GM21529 (cell line): ENCODE data around the gene RNF146.
"Not testable (repeated sequence)": the region's sequence is repeated elsewhere in the genome, so short reads cannot be mapped to it uniquely, and the experiment has no call there.

Experiments used
- ATAC-seq: cut with Tn5 transposase; IDR thresholded peaks from one replicate; pipeline ENCODE4 v1.9.1; 2021; ENCODE audit not compliant: unreplicated experiment

The RNF146 gene

DNA sequence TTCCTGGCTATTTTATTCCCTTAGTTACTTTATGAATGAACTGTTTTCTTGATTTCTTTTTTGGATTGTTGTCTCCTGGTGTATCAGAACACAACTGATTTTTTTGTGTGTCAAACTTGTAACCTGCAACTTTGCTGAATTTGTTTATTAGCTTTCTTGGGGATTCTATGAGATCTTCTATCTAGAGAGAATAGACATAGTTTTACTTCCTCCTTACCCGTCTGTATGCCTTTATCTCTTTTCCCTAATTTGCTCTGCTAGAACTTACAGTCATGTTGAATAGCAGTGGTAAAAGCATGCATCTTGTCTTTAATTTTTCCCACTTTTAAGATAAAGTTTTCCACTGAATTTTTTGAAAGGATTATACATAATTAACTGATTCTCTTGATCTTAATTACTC lies 13.2 kb downstream of the RNF146 start:
- no peak for ATAC-seq

DNA sequence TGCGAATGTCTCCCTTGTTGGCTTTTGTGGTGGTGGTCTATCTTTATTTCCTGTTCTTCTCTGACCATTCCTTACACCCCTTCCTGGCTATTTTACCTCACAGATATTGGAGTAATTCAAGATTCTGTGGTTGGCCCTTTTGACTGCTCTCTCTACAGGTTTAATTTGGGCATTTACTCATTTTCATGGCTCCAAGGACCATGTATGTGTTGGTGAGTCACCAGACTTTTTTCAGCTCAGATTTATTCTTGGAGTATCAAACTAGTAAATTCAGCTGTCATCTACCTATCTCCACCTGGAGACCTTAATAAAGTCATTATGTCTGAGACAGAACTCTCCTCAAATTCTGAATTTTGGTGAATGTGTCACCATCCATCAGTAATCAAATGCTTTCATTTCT lies 15.5 kb downstream of the RNF146 start:
- no peak for ATAC-seq

DNA sequence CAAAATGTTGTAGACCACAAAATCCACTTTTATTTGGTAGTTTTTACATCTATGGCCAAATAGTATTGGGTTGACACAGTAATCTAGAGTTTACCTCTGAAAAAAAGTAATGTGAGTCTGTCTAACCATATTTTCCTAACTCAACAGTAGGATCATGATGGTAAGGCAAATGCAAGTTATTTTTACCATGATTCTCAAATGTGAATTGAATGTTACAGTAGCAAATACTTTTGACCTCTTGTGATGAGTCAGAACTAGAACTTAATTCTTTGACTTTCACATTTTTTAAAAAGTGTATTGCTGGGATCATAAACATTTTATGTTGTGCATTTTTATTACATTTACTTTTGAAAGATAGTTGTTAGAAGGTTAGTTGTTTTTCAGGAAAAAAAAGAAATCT lies 22.0 kb downstream of the RNF146 start:
- peak; percentile 25 for ATAC-seq

DNA sequence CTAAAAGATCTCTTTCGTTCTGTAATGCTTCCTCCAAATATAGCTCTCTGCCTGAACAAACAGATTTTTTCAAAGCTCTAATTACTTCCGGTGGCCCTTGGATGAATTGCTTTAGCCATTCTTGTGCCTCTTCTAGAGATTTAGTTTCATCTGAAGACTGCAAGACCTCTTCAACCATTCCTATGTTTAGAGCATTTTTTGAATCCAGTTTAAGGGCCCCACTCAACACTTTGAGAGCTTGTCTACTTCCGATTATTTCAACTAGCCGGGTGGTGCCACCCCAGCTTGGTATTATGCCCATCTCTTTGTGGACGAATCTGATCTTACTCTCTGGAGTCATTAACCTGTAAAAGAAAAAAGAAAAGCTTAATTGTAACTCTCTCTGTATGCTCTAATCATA lies 23.3 kb downstream of the RNF146 start:
- ATAC-seq = no peak

DNA sequence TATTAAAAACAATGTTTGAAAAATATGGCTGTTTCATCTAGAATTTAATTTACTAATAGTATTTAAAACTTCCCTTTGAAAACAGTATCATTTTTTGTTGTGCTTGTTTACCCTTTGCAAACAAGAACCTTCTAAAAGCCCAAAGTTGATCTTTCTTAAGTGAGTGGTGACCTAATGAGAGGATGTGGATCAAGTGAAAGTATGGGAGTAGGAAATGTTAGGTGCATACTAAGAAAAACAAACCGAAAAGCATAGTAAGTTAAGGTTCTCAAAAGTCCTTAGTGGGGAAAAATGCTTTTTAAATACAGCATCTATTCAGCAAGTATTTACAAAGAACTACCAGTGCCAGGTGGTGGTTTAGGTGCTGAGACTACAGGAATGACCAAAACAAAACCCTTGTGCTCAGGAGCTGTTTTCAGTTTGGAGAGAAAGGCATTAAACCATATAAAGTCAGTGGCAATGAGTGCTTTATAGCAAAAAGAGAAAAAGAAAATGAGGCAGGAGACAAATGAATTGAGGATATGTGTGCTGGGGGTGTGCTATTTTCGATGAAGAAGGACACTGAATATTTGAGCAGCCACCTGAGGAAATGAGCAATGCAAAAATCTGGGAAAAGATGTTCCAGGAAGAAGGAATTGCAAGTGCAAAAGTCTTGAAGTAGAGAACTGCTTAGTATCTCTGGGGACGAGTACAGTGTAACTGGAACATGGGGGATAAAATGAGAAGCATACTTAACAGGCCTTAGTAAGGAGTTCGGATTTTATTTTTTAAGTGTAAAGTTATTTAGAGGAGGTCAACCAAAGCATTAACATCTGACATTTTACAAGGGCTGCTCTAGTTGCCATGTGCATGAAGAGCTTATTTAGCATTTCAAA lies 24.0 kb downstream of the RNF146 start:
- peak; percentile 43 for ATAC-seq

DNA sequence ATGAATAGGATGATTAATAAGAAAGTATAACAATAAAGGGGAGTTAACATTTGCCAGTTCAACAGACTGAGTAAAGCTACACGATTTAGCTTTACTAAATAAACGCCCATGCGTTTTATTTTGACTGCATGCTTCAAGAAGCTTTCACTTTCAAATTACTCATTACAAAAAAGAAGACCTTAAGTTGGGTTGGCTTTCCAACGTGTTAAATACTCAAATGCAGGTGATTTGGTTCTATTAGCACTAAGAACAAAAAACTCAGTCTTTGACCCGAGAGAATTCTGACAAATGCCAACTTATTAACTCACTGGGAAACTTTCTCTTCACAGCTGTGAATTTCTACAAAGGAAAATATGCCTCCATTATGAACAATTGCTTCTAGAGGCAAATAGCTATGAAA lies 24.8 kb downstream of the RNF146 start:
- peak; percentile 87 for ATAC-seq

DNA sequence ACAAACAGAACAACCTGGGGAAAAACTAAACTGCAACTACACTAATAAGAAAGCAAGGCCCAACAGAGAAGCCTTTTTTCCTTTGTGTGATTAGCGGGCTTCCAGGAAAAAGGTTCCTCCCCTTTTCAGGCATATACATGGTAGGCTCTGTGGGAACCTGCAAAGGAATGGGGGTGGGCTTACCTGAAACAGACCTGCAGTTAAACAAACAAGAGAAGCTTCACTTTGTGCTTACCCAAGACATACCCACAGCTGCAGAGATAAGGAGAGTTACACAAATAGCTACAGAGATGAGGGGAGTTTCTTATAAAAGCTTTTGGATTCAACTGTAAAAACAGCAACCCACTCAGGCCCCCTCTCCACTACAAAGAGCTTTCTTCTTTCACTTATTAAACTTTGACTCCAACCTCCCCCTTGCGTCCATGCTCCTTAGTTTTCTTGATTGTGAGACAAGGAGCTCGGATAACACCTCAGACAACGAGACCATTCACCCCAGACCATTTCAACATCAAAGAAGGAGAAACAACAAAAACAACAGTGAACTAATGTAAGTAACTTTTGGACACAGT lies 30.9 kb downstream of the RNF146 start:
- ATAC-seq = no peak

DNA sequence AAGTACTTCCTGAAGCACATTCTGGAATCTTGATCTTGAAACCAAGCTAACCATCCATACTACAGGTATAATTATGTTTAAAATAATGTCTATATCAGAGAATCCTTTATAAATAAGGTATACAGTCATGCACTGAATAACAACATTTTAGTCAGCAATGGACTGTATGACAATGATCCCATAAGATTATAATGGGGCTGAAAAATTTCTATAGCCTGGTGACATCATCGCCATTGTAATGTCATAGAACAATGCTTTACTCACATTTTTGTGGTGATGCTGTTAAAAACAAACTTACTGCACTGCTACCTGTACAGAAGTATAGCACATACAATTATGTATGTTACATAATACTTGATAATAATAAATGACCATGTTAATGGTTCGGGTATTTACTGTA lies 31.8 kb downstream of the RNF146 start:
- ATAC-seq = no peak

DNA sequence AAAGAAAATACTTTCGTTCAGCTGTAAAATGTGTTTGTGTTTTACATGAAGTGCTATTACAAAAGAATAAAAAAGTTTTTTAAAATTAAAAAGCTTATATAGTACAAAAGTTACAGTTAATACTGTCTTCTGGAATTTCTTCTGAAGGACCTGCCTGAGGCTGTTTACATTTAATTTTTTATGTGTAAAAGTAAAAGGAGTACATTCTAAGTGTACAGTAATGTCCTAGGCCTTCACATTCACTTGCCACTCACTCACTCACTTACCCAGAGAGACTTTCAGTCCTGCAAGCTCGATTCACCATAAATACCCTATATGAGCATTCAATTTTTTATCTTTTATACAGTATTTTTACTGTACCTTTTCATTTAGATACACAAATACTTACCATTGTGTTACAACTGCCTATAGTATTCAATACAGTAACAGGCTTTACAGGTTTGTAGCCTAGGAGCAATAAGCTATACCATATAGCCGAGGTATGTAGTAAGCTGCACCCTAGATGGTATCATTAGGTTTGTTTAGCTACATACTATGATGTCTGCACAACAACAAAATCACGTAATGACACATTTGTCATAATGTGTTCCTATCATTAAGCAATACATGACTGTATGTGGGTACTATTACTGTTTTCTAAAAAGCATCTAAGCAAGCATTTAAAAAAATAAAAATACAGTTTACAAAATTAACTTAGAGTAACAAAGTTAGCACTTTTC lies 33.0 kb downstream of the RNF146 start:
- no peak for ATAC-seq

DNA sequence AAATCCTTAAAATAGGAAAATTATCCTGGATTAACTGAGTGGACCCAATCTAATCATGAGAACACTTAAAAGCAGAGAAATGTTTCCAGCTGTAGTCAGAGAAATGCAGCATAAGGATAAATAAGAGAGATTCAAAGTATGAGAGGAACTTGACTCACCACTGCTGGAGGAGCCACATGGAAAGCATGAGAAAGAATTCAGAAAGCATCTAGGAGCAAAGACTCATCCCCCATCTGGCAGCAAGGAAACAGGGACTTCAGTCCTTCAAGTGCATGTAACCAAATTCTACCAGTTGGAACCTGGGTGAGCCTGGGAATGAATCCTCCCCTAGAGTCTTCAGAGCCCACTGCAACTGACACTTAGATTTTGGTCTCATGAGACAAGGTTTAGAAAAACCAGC lies 33.7 kb downstream of the RNF146 start:
- no peak for ATAC-seq

DNA sequence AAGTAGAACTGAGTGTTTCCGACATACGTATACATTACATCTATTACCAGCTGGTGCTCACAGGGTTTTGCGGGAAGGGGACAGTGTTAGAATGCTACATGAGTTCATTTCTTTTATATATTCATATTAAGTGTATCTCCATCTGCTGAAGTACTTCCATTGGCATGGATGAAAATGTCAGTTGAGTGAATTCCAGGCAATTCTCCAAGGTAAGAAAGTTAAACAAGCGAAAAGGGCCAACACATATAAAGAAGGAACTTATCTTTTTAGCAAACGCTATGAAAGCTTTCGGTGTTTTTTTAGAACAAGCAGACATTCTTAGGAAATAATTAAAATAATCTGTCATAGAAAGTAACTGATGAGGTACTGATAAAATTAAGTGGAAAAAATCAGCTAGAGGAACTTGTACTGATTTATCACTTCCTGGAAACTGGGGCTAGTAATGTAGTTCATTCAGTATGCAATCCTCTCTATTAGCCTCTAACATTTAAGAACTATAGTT lies 34.6 kb downstream of the RNF146 start:
- ATAC-seq = no peak

DNA sequence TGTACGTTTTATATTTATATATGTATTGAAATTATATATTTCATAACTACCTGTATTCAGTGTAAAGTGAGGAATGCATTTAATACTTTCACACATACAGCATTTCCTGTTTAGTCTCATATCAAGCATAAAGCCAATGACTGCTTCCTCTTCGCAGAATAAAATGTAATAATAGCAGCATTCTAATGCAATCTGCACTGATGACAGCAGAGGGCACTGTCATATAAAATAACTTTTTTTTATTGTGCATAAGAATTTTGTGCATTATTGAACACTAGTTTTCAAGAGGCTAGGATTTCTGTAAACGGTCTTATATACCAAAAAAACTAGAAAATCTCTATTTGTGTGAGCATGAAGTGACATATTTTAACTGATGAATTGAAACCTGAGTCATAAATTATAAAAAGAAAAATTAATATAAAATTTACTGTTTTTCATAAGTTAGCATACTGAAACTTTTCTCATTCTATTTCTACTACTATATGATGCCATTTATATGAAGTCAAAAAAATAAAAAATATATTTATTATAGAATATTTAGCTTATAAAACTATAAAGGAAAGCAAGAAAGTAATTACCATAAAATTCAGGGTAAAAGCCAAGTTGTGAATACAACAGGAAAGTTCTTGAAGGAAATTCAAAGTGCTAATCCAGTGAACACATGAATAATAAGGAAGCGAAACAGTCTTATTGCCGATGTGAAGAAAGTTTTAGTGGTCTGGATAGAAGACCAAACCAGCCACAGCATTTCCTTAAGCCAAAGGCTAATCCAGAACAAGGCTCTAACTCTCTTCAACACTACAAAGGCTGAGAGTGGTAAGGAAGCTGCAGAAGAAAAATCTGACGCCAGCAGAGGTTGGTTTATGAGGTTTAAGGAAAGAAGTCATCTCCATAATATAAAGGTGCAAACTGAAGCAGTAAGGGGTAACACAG lies 36.3 kb downstream of the RNF146 start:
- ATAC-seq = peak; percentile 69

DNA sequence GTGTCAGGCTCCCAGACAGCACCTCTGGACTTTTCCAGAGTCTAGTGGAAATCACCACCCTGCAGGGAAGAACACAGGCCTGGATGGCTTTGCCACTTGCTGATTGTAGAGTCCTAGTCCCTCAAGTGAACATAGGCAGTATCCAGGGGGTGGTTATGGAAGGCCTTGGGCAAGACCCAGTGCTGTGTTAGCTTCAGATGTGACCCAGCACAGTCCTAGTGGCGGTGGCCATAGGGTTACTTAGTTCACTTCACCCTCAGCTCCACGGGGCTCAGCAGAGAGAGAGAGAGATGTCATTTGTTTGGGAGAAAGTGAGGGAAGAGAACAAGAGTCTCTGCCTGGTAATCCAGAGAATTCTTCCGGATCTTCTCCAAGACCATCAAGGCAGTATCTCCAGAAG lies 37.3 kb downstream of the RNF146 start:
- ATAC-seq = no peak

DNA sequence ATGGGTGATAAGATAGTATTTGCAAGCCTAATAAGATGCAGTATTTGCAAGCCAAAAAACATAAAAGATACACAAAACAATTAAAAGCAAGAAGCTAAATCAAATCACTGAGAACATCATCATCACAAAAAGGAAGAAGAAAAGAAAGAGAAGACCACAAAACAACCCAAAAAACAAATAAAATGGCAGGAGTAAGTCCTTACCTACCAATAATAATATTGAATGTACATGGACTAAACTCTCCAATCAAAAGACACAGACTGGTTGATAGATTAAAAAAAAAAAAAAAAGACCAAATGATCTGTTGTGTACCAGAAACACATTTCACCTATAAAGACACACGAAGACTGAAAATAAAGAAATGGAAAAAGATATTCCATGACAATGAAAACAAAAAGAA lies 39.1 kb downstream of the RNF146 start:
- ATAC-seq = no peak

DNA sequence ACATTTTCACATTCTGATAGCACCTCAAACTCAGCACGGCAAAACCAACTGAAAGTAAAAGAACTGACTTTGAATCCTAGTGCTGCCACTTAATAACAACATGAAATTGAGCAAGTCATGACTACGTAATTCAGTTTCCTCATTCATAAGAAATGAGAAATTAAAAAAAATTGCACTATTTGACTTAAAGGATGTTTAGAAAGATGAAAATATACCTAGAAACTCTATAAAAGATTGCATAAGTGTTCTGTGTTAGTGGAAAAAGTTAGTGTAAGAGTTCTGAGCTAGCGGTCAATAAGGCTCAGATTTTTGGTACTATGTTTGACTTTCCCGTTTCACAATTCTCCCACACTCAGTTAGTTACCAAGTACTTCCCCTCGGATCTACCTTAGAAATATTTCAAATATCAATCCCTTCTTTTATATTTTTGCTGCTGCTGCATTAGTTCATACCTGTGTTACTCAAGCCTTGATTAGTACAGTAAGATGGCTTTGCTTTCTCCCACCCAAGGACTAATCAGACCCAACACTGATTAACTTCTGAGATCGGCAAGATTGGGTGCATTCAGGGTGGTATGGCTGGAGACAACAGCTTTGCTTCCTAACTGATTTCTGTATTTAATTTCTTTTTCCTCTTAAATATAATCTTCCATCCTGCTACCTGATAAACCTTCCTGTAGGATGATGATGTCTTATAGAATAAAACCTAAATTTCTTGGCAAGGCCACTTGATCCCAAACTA lies 50.9 kb downstream of the RNF146 start:
- ATAC-seq = no peak

DNA sequence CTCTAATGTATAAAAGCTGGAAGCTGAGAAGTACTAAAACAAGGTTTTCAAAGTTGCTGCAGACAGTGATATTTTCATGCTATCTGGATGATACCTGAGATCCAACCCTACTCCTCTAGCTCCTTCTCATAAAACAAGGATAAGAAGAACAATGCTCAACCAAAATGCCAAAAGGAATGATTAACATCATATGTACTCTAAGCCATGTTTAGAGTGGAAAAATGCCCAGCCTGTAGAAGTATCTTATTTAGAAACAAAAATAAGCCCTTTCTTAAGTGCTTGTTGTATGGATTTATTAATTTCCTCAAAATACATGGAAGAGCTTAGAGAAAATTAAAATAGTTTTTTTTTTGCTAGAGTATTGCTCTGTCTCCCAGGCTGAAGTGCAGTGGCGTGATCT lies 53.0 kb downstream of the RNF146 start:
- ATAC-seq = no peak

DNA sequence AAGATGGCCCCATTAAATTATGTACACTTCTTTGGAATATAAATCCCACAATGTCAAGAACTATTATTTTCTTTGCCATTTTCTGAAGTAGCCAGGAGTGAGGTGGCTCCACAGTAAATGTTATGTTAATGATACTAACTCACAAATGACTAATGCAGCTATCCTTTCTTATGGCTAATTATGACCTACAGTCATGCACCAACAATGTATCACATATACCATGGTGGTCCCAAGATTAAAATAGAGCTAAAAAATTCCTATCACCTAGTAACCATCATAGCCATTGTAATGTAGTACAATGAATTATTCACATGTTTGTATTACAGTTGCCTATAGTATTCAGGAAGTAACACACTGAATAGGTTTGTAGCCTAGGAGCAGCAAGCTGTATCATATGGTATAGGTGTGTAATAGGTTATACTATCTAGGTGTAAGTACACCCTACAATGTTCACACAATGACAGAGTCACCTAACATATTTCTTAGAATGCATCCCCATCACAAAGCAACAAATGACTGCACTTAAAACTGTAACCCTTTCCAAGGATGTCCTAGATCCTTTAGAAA lies 61.5 kb downstream of the RNF146 start:
- no peak for ATAC-seq

DNA sequence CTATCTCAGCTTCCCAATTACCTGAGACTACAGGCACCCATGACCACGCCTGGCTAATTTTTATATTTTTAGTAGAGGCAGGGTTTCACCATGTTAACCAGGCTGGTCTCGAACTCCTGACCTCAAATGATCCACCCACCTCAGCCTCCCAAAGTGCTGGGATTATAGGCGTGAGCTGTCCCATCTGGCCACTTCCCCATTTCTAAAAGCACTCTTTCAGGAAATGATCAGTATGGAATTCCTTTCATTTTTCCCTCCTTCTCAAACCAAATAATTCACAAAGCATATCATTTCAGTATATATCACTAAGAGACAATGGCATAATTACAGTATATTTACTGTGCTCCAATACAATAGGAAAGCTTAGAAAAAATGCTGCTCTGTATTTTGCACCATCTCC lies 64.6 kb downstream of the RNF146 start:
- not testable (repeated sequence) for ATAC-seq

DNA sequence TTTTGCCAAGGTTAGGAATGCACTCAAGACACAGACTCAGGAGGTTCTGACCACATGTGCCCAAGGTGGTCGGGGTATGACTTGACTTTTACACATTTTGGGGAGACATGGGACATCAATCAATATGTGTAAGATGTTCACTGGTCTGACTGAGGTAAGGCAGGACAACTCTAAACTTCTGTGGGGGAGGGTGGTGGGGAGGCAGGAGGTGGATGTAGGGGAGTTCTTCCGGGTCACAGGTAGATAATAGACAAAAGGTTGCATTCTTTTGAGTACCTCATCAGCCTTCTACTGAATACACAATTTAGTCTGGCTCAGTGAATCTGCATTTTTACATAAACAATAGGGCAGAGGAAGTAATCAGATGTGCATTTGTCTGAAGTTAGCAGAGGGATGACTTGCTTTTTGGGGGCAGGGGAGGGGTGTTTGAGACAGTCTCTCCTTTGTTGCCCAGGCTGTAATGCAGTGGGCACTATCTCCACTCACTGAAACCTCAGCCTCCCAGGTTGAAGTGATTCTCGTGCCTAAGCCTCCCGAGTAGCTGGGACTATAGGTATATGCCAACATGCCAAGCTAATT lies 65.8 kb downstream of the RNF146 start:
- no peak for ATAC-seq
